ENCODE results near the gene ADSL. TPM values are rescaled to one million over a fixed set of nuclear protein-coding genes. Genes with fewer than 3 reads are reported as not detected.

Gene ADSL
- total RNA-seq, 2 donors from 2014 or later, result 63.9 to 64.5 TPM

DNA sequence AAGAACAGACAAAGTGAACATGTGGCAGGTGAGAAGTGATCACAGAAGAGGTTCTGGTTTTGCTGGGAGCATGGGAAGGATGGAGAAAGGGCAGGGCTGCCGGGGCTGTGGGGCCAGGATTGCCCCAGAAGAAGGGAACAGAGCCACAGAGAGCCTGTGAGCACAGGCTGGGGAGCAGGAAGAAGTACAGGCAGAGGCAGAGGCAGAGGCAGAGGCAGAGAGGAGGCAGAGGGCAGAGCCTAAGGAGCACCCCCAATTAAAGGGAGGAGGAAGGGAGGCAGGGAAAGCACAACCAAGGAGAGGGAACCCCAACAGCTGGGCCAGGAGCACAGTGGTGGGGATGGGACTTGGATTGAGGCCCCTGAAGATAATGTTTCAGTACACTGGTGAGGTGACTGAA is 75.6 kb downstream of the ADSL start:
- TF ChIP-seq POLR2A (IDR thresholded peaks at IDR 0.05) (no peak), POLR2AphosphoS5 (IDR thresholded peaks at IDR 0.05) (no peak)
- TF ChIP-seq, protein P1, sequence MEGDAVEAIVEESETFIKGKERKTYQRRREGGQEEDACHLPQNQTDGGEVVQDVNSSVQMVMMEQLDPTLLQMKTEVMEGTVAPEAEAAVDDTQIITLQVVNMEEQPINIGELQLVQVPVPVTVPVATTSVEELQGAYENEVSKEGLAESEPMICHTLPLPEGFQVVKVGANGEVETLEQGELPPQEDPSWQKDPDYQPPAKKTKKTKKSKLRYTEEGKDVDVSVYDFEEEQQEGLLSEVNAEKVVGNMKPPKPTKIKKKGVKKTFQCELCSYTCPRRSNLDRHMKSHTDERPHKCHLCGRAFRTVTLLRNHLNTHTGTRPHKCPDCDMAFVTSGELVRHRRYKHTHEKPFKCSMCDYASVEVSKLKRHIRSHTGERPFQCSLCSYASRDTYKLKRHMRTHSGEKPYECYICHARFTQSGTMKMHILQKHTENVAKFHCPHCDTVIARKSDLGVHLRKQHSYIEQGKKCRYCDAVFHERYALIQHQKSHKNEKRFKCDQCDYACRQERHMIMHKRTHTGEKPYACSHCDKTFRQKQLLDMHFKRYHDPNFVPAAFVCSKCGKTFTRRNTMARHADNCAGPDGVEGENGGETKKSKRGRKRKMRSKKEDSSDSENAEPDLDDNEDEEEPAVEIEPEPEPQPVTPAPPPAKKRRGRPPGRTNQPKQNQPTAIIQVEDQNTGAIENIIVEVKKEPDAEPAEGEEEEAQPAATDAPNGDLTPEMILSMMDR (IDR thresholded peaks at IDR 0.05), result no peak
- no peak overlapping the region for H3K4me3 ChIP-seq
- intact Hi-C loops (cut with DNase I), result no loop called here
- H3K27me3 ChIP-seq (replicated peaks; ENCODE audit: insufficient read depth), result no peaks in the 10 kb centered on the region
- H3K4me1 ChIP-seq (replicated peaks), result no peaks in the 10 kb centered on the region
- H3K27ac ChIP-seq, result no peak overlapping the region
- 89% methylated on average over 1 of the region's 1 CpG for WGBS
- H3K36me3 ChIP-seq, result peaks cover 5 to 15% of the 10 kb centered on the region in 2 donors
- no peak for DNase-seq (ENCODE audit: low spot score)
- no peaks in the 10 kb centered on the region for H3K9me3 ChIP-seq

DNA sequence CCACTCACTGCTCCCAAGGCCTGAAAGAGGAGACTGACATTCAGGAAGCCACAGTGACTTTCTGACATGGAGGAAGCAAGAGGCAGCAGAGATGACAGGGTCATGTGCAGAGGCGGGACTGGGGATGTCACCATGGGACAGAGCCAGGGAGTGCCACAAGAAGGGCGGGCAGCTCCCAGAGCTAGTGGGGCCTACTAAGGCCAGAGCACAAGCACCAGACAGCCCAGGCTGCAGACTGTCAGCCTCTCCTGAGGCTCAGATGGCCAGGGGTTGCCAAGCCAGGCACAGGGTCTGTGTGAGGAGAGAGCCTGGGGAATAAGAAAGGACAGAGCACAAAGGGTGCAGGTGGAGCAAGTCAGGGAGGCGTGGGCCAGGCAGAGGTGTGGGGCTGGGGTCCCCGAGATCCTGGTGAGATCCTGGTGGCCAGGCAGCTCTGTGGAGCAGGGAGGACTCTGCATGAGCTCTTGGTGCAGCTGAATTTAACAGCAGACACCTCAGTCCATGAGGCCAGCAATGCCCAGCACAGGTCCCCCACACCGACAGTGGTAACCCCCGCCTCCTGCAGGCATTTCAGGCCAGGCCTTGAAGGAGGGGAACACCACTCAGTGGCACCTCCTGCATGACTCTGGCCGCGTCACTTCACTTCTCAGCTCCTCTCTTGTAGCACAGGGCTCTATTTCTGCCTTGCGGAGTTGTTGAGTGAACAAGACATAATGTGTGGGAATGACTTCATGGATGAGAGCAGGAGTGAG is 76.4 kb downstream of the ADSL start:
- Histone ChIP-seq H3K4me3 (no peak overlapping the region), H3K9me3 (no peaks in the 10 kb centered on the region), H3K4me1 (replicated peaks) (no peaks in the 10 kb centered on the region), H3K27ac (no peak overlapping the region), H3K27me3 (replicated peaks; ENCODE audit: insufficient read depth) (no peaks in the 10 kb centered on the region), H3K36me3 (peaks cover 0 to 12% of the 10 kb centered on the region in 2 donors)
- 94% methylated on average over 9 of the region's 9 CpGs for WGBS
- intact Hi-C loops (cut with DNase I), result no loop called here
- DNase-seq (ENCODE audit: low spot score), result no peak
- TF ChIP-seq, protein P1 (IDR thresholded peaks at IDR 0.05), result no peak
- no peak for TF ChIP-seq POLR2AphosphoS5 (IDR thresholded peaks at IDR 0.05)
- no peak for TF ChIP-seq POLR2A (IDR thresholded peaks at IDR 0.05)

DNA sequence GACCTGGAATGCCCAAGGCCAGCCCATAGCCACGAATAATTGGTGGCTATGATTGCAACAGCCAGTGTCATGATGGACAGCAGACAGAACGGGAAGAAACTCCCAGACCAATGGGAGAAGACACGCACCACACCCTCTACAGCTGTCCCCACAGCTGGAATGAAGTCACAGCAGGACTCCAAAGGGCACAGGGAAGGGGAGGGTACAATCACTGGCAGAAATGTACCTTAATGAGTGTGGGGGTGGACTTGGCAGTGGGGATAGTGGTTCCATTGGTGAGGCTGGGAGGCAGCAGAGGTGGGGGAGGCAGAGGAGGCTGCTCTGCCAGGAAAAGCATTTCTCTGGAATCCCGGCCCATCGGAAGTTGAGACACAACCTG is 77.0 kb downstream of the ADSL start:
- Histone ChIP-seq H3K27me3 (replicated peaks; ENCODE audit: insufficient read depth) (no peaks in the 10 kb centered on the region), H3K4me3 (no peak overlapping the region), H3K36me3 (peaks cover 0 to 12% of the 10 kb centered on the region in 2 donors), H3K9me3 (no peaks in the 10 kb centered on the region), H3K4me1 (replicated peaks) (no peaks in the 10 kb centered on the region), H3K27ac (no peak overlapping the region)
- 84% methylated on average over 5 of the region's 5 CpGs for WGBS
- TF ChIP-seq POLR2AphosphoS5 (IDR thresholded peaks at IDR 0.05) (no peak), POLR2A (IDR thresholded peaks at IDR 0.05) (no peak)
- TF ChIP-seq, protein P1 (IDR thresholded peaks at IDR 0.05), result no peak
- DNase-seq (ENCODE audit: low spot score), result no peak
- intact Hi-C loops (cut with DNase I), result no loop called here

DNA sequence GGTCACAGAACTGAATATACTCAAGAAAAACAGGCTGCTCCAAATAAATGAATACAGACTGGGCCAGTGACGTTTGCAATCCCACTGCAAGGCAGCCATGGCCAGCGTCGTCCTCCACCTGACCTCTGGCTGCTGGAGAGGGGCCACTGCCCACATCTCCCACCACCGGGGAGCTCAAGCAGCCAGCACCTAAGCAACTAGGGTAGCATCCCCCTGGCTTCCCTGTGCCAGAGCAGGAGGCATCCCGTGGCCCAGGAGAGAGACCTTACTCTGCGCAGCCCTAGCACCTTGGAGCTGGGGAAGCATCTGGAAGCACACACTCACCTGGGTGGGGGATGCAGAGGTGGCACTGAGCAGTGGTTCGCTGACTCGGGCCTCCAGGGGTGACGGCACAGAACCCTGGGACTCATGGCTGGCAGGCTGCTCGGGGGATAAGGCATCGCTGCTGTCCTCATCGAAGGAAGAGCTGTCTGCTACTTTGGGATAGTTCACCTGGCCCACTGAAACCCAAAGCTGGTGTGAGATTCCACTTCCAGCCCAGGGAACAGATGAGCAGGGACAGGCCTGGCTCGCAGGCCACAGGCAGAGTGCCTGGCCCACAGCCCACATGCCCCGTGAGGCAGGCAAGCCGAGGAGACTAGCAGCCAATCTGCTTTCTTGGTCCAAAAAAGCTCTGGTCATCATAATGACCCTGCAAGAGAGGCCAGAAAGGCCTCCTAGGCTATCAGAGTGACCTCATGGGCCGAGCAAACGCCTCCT is 77.8 kb downstream of the ADSL start:
- Histone ChIP-seq H3K9me3 (no peaks in the 10 kb centered on the region), H3K4me1 (replicated peaks) (no peaks in the 10 kb centered on the region), H3K36me3 (peaks cover 0 to 12% of the 10 kb centered on the region in 2 donors), H3K27me3 (replicated peaks; ENCODE audit: insufficient read depth) (no peaks in the 10 kb centered on the region), H3K4me3 (no peak overlapping the region), H3K27ac (no peak overlapping the region)
- WGBS, result 94% methylated on average over 17 of the region's 17 CpGs
- no peak for TF ChIP-seq POLR2A (IDR thresholded peaks at IDR 0.05)
- TF ChIP-seq POLR2AphosphoS5 (IDR thresholded peaks at IDR 0.05), result no peak
- TF ChIP-seq, protein P1 (IDR thresholded peaks at IDR 0.05), result no peak
- DNase-seq (ENCODE audit: low spot score), result no peak
- intact Hi-C loops (cut with DNase I), result no loop called here
